ENCODE data around the gene EFHC1. TPM values are rescaled to one million over a fixed set of nuclear protein-coding genes. Genes with fewer than 3 reads are reported as not detected.

EFHC1 gene
- total and polyA plus RNA-seq, 2 of the 13 experiments (the other 11 are each of a cell fraction or from before 2014, with no cell fraction given) = 23.4 to 29.5 TPM

DNA sequence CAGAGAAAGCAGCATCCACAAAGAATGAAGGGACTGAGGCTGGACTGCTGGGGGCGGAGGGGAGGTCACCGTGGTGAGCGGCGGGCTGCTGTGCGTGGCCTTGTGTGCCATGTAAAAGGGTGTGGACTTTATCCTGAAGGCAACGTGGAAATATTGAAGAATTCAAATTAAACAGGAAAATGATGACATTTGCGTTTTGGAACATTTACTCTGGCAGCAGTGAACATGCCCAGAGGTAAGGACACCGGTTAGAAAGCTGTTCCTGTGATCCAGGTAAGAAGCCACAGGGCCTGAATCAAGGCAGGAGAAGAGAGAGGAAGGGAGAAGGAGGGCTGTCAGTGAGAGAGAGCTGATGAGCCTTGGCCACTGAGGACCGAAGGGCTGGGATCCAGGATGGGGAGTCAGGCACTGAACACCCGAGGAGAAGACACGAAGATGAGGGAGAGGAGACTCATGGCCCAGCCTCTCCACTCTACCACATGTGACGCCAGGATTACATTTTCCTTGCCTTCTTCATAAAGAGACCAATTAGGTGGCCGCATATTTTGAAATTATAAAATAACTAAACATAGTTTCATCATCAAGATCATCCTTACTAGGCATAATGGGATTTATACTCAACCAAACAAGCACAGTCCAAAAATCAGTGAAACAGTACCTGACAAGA is 98.3 kb downstream of the EFHC1 start:
- ATAC-seq (peak; percentile 5), DNase-seq (ENCODE audit: low spot score) (no peak), FAIRE-seq (no peak)
- BruUV-seq (replicated peaks) = no TSS peak
- WGBS (ENCODE audit: low lambda C conversion rate) = 60% methylated on average over 13 of the region's 13 CpGs
- H3K79me2 ChIP-seq (ENCODE audit: insufficient read depth, low read length) = peaks cover 50% of the 10 kb centered on the region
- peak overlapping the region; percentile 73 for H3K27ac ChIP-seq (ENCODE audit: extremely low read length, insufficient read depth, low read length)
- no peaks in the 10 kb centered on the region for H3K9me3 ChIP-seq (ENCODE audit: low read length)
- H3K9ac ChIP-seq (ENCODE audit: insufficient read depth, low read depth, low read length) = peak overlapping the region; percentile 55
- peak overlapping the region in 2 of 3 experiments; percentile 10 to 52; a peak in 3 of 6 replicates for H3K4me3 ChIP-seq (replicated peaks in 1 of 3; ENCODE audit: insufficient read depth in 1 of 3, low read depth in 2 of 3, low read length in 3 of 3)
- ChIA-PET POLR2A (interaction anchor here (0.9 to 4.3 kb wide), 7 partner anchors 10 to 98 kb away, joined by 3 to 22 read pairs (median 4); partner anchors contain the start of genes EFHC1 and TRAM2), CTCF (ENCODE audit: low intra/inter-chr PET ratio, low total read pairs) (interaction anchor here (0.5 kb wide), 1 partner anchor 146 kb away, joined by 3 read pairs; no protein-coding TSS in a partner anchor)
- H3K4me1 ChIP-seq (ENCODE audit: insufficient read depth, low read length) = peaks cover 82% of the 10 kb centered on the region
- H3K36me3 ChIP-seq (replicated peaks in 1 of 2; ENCODE audit: control insufficient read depth in 1 of 2, insufficient read depth in 2 of 2, low read length in 2 of 2) = peaks cover 29 to 69% of the 10 kb centered on the region in 2 experiments
- peak overlapping the region; percentile 74 for H3K4me2 ChIP-seq (ENCODE audit: low read depth, low read length)
- in situ Hi-C loops (cut with HindIII; ENCODE audit: extremely low pct_ligation_motif_present, low pct_unique_long_range_greater_than_20kb) (loop anchor here (5.0 kb wide), 1 partner anchor 59 kb away; the partner anchor contains the start of gene TRAM2), intact Hi-C loops (cut with micrococcal nuclease; ENCODE audit: unreplicated experiment) (loop anchor here (2.0 to 10.0 kb wide), 2 partner anchors 58 to 146 kb away; partner anchors contain the start of gene TRAM2)
- no peaks in the 10 kb centered on the region for H3K27me3 ChIP-seq (ENCODE audit: control insufficient read depth in 1 of 2, insufficient read depth in 2 of 2, low read length in 2 of 2)
- 0 out of 2 replicates have a peak, but pooled peaks cover 3% of the 10 kb centered on the region for H4K20me1 ChIP-seq (ENCODE audit: insufficient read depth, low read length)
- H2AFZ ChIP-seq (ENCODE audit: low read length) = no peak overlapping the region
- TF ChIP-seq TIGD3 (CRISPR knock-in tag; IDR thresholded peaks at IDR 0.05; ENCODE audit: borderline replicate concordance) (no peak), ZBTB37 (CRISPR knock-in tag; IDR thresholded peaks at IDR 0.05) (no peak), TFDP1 (CRISPR knock-in tag; IDR thresholded peaks at IDR 0.05; ENCODE audit: borderline replicate concordance) (no peak), HNF4A (CRISPR knock-in tag; IDR thresholded peaks at IDR 0.05) (0 out of 2 replicates have a peak, but pooled peaks have one; percentile 3), NCOA1 (CRISPR knock-in tag; IDR thresholded peaks at IDR 0.05) (no peak), ZNF136 (CRISPR knock-in tag; IDR thresholded peaks at IDR 0.05; ENCODE audit: low read depth) (0 out of 2 replicates have a peak, but pooled peaks have one; percentile 20), ZNF383 (CRISPR knock-in tag; IDR thresholded peaks at IDR 0.05; ENCODE audit: borderline replicate concordance) (no peak), FOXK1 (CRISPR knock-in tag; IDR thresholded peaks at IDR 0.05; ENCODE audit: borderline replicate concordance, low read depth) (peak; percentile 18; the same call in 1 of the 2 replicates), USF2 (IDR thresholded peaks at IDR 0.05; ENCODE audit: low read depth, low read length) (no peak), USF2 (CRISPR knock-in tag; IDR thresholded peaks at IDR 0.05; ENCODE audit: borderline replicate concordance) (no peak), ZNF567 (CRISPR knock-in tag; IDR thresholded peaks at IDR 0.05; ENCODE audit: borderline replicate concordance) (no peak), ZC3H13 (CRISPR knock-in tag; IDR thresholded peaks at IDR 0.05) (peak; percentile 21; the same call in 1 of the 2 replicates), ZNF431 (CRISPR knock-in tag; IDR thresholded peaks at IDR 0.05; ENCODE audit: borderline replicate concordance, low read depth) (0 out of 2 replicates have a peak, but pooled peaks have one; percentile 3), MYNN (CRISPR knock-in tag; IDR thresholded peaks at IDR 0.05; ENCODE audit: low read depth) (no peak), ZNF205 (CRISPR knock-in tag; IDR thresholded peaks at IDR 0.05) (no peak), ZNF816 (CRISPR knock-in tag; IDR thresholded peaks at IDR 0.05; ENCODE audit: borderline replicate concordance) (no peak), MAFF (IDR thresholded peaks at IDR 0.05; ENCODE audit: low read depth, low read length) (peak; percentile 86)
